Smooth muscle cell (in vitro differentiated cells): ENCODE data around the gene TPST1. TPM values are rescaled to one million over a fixed set of nuclear protein-coding genes. Genes with fewer than 3 reads are reported as not detected.
"Not testable (repeated sequence)": the region's sequence is repeated elsewhere in the genome, so short reads cannot be mapped to it uniquely, and the experiment has no call there.

Experiments used
- DNase-seq: peaks from one replicate; lab custom pipeline; 2025; ENCODE audit not compliant: unreplicated experiment; lab: John Stamatoyannopoulos, UW
- H2AFZ ChIP-seq: fragments of 200-600 bp; sonication (generic); 2 replicates; pipeline ENCODE4 v1.6.0; 2016; ENCODE audit warnings: antibody characterized with exemption, low read depth, mild to moderate bottlenecking
- H3F3A ChIP-seq: fragments of 200-600 bp; sonication (generic); 2 replicates; pipeline ENCODE4 v1.6.0; 2017; ENCODE audit warnings: antibody characterized with exemption, low read depth
- H3K27ac ChIP-seq: fragments of 200-600 bp; sonication (generic); 2 replicates; pipeline ENCODE4 v1.5.1; 2016; ENCODE audit warnings: low read depth, mild to moderate bottlenecking
- H3K27me3 ChIP-seq: fragments of 200-600 bp; sonication (generic); 2 replicates; pipeline ENCODE4 v1.6.1; 2016; ENCODE audit warnings: low read depth, mild to moderate bottlenecking
- H3K36me3 ChIP-seq: fragments of 200-600 bp; sonication (generic); 2 replicates; pipeline ENCODE4 v1.5.1; 2016; ENCODE audit warnings: low read depth
- H3K4me1 ChIP-seq: fragments of 200-600 bp; sonication (generic); 2 replicates; pipeline ENCODE4 v1.5.1; 2016; ENCODE audit warnings: low read depth
- H3K4me2 ChIP-seq: fragments of 200-600 bp; sonication (generic); 2 replicates; pipeline ENCODE4 v1.6.0; 2016; ENCODE audit warnings: mild to moderate bottlenecking
- H3K4me3 ChIP-seq: fragments of 200-600 bp; sonication (generic); 2 replicates; pipeline ENCODE4 v1.5.1; 2016; ENCODE audit warnings: mild to moderate bottlenecking
- H3K79me2 ChIP-seq: fragments of 200-600 bp; sonication (generic); 2 replicates; pipeline ENCODE4 v1.6.0; 2016; ENCODE audit warnings: low read depth, mild to moderate bottlenecking
- H3K9ac ChIP-seq: fragments of 200-600 bp; sonication (generic); 2 replicates; pipeline ENCODE4 v1.6.0; 2016; ENCODE audit warnings: low read depth
- H3K9me3 ChIP-seq: fragments of 200-600 bp; sonication (generic); replicated peaks from 2 replicates; pipeline ENCODE4 v1.5.1; 2016; ENCODE audit warnings: low read depth
- H4K20me1 ChIP-seq: fragments of 200-600 bp; sonication (generic); 2 replicates; pipeline ENCODE4 v1.6.0; 2016; ENCODE audit warnings: low read depth
- CTCF ChIP-seq: fragments of 200-600 bp; sonication (generic); IDR thresholded peaks from 2 replicates; pipeline ENCODE4 v1.5.1; 2017; ENCODE audit warnings: borderline replicate concordance, mild to moderate bottlenecking, antibody characterized with exemption; ENCODE audit not compliant: insufficient read depth, poor library complexity, severe bottlenecking
- WGBS: methylation state at CpG from one replicate; pipeline ENCODE4 v1.1.7; 2016; ENCODE audit warnings: low lambda C conversion rate; 5-methylcytosine and 5-hydroxymethylcytosine counted together
- polyA plus RNA-seq: library from polyadenylated mRNA; unstranded; fragments of >200 nt; fragmentation: Nextera tagmentation; extraction: Ambion mirVana; gene quantifications from 2 replicates; pipeline ENCODE4 v1.2.1, GENCODE V29; 2016
- total RNA-seq: library from RNA; depleted of rRNA; stranded (reverse); fragments of >200 nt; gene quantifications from 2 replicates; pipeline ENCODE4 v1.2.3, GENCODE V29; 2014

Gene TPST1
- total and polyA plus RNA-seq, 2 experiments from 2014 or later, result 133 to 139 TPM

DNA sequence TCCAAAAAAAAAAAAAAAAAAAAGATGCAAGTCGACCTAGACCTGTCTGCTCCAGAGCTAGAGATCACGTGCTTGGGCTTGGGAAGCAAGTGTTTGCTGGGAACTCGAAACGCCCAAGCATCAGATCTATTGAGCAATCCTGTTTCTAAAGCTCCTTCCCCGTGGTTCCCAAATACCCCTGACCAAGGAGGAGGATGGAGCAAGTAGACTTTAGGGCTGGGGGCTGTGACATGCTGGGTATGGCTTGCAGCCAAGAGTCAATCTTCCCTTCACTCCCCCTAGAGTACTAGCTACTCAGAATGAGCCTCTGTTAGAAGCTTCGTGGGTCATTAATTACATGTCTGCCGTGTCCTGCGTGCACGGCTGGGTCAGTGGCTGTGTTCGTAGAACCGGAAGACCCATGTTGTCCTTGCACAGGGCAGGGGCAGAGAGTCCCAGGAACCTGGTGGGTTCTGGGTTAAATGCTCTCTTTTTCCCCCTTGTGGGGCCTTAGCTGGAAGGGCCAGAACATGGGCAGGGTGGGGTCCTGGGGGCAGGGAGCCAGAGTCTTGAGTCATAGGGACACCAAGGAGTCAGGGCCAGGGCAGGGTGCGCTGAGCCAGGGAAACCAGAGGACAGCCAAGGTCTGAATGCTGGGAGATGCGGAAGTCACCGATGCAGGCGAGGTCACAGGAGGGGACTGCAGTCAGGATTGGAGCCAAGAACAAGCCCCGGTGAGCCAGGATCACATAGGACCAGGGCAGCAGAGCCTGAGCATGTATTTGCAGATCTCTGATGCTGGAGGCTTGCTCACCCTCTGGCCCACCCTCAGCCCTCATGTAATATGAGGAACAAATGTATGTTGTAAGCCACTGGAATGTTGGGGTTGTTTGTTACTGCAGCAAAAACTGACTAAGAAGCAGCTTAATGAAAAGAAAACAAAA, 34.6 kb upstream of the TPST1 start:
- Histone ChIP-seq H3F3A (no peaks in the 10 kb centered on the region), H3K4me2 (no peak overlapping the region), H3K36me3 (no peaks in the 10 kb centered on the region), H3K4me3 (no peak overlapping the region), H3K79me2 (no peaks in the 10 kb centered on the region), H3K9me3 (no peaks in the 10 kb centered on the region), H4K20me1 (no peaks in the 10 kb centered on the region), H3K27me3 (no peaks in the 10 kb centered on the region), H3K4me1 (no peaks in the 10 kb centered on the region), H3K27ac (no peak overlapping the region), H2AFZ (no peak overlapping the region), H3K9ac (no peak overlapping the region)
- whole genome bisulfite sequencing, result 82% methylated on average over 16 of the region's 16 CpGs
- no peak for DNase-seq
- no peak for TF ChIP-seq CTCF

DNA sequence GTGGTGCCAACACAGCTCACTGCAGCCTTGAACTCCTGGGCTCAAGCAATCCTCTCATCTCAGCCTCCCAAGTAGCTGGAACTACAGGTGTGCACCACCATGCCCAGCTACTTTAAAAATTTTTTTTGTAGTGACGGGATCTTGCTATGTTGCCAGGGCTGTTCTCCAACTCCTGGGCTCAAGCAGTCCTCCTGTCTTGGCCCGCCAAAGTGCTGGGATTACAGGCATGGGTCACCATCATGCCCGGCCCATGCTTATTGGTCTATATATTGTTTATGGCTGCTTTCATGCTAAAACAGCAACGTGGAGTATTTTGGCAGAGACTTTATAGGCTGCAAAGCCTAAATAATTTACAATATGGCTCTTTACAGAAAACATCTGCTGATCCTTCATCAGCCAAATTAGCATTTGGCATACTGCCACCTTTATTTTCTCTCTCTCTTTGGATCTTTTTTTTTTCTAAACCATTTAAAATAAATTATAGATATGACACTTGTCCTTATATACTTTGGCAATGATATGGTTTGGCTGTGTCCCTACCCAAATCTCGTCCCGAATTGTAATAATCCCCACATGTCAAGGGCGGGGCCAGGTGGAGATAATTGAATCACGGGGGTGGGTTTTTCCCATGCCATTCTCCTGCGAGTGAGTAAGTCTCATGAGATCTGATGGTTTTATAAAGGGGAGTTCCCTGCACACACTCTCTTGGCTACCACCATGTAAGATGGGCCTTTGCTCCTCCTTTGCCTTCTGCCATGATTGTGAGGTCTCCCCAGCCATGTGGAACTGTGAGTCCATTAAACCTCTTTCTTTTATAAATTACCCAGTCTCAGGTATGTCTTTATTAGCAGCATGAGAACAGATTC, 32.4 kb upstream of the TPST1 start:
- H3K9me3 ChIP-seq, H4K20me1 ChIP-seq, DNase-seq, H3K36me3 ChIP-seq, H3K9ac ChIP-seq, H3K4me3 ChIP-seq, H2AFZ ChIP-seq, H3K4me1 ChIP-seq, H3K27ac ChIP-seq, H3K79me2 ChIP-seq, H3K4me2 ChIP-seq, H3F3A ChIP-seq, H3K27me3 ChIP-seq: not testable (repeated sequence)
- WGBS, result 82% methylated on average over 9 of the region's 9 CpGs

- 48% methylated on average over 5 of the region's 5 CpGs for WGBS
- no peak overlapping the region for H2AFZ ChIP-seq
- no peaks in the 10 kb centered on the region for H3K27me3 ChIP-seq
- no peak overlapping the region for H3K4me2 ChIP-seq
- H3K27ac ChIP-seq, result no peak overlapping the region
- H3K4me1 ChIP-seq, result no peaks in the 10 kb centered on the region
- no peaks in the 10 kb centered on the region for H3K36me3 ChIP-seq
- no peaks in the 10 kb centered on the region for H3K9me3 ChIP-seq
- DNase-seq, result no peak
- no peak for TF ChIP-seq CTCF
- no peak overlapping the region for H3K9ac ChIP-seq
- H3K4me3 ChIP-seq, result no peak overlapping the region
- H3F3A ChIP-seq, result no peaks in the 10 kb centered on the region
- no peaks in the 10 kb centered on the region for H4K20me1 ChIP-seq
- no peaks in the 10 kb centered on the region for H3K79me2 ChIP-seq
These were observed 31.3 kb upstream of the TPST1 start for GRCh38 chr7:66173856-66174255.

DNA sequence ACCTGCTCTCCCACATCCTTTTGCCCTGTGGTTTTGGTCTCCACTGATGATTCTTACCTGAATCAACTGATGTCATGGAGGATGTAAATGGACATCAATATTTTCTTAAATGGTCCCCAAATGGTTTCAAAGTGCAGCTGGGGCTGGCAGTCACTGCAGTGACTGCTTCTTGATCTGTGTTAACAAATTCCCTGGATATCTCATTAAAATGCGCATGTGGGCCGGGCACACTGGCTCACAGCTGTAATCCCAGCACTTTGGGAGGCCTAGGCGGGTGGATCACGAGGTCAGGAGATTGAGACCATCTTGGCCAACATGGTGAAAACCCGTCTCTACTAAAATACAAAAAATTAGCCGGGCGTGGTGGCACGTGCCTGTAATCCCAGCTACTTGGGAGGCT, 30.1 kb upstream of the TPST1 start:
- H3K4me2 ChIP-seq, DNase-seq, H3K9me3 ChIP-seq, H3K27ac ChIP-seq, H3F3A ChIP-seq, H3K27me3 ChIP-seq, H3K36me3 ChIP-seq, H2AFZ ChIP-seq, H3K9ac ChIP-seq, H3K4me3 ChIP-seq, H3K79me2 ChIP-seq, H3K4me1 ChIP-seq, H4K20me1 ChIP-seq: not testable (repeated sequence)
- 88% methylated on average over 8 of the region's 8 CpGs for WGBS
